Breast epithelium (tissue), 4 donors: ENCODE data around the gene PLEKHF1. TPM values are rescaled to one million over a fixed set of nuclear protein-coding genes. Genes with fewer than 3 reads are reported as not detected.
"Not testable (repeated sequence)": the region's sequence is repeated elsewhere in the genome, so short reads cannot be mapped to it uniquely, and the experiment has no call there.

Experiments used
- DNase-seq, 2 donors: peaks; one replicate each; pipeline ENCODE4 v3.0.0-alpha.2; 2019; ENCODE audit warnings: low spot score in 2 of 2
- H3K27ac ChIP-seq, 2 donors: fragments of 200-600 bp; sonication (generic) in 1 of 2; one replicate each; pipeline ENCODE4 v1.5.1; 2016 to 2019; ENCODE audit warnings: mild to moderate bottlenecking in 1 of 2
- H3K27me3 ChIP-seq, 2 donors: fragments of 200-600 bp; sonication (generic) in 1 of 2; one replicate each; pipeline versions ENCODE4 v1.5.1 to v1.6.0; 2017 to 2019; ENCODE audit warnings: control low read depth in 1 of 2, mild to moderate bottlenecking in 1 of 2
- H3K36me3 ChIP-seq: fragments of 200-600 bp; one replicate; pipeline ENCODE4 v1.5.1; 2019
- H3K4me1 ChIP-seq, 2 donors: fragments of 200-600 bp; sonication (generic); one replicate each; pipeline ENCODE4 v1.5.1; 2016 to 2019; ENCODE audit warnings: control low read depth in 1 of 2
- H3K4me3 ChIP-seq, 3 donors: fragments of 200-600 bp; sonication (generic); 1 replicate in 2 of 3; 2 replicates in 1 of 3; pipeline ENCODE4 v1.5.1; 2016 to 2019; ENCODE audit warnings: mild to moderate bottlenecking in 3 of 3, moderate library complexity in 2 of 3
- H3K9me3 ChIP-seq, 2 donors: fragments of 200-600 bp; sonication (generic) in 1 of 2; one replicate each; pipeline ENCODE4 v1.5.1; 2016 to 2019; ENCODE audit warnings: control low read depth in 1 of 2
- POLR2A ChIP-seq: fragments of 450-650 bp; IDR thresholded peaks from one replicate; pipeline ENCODE4 v1.6.1; 2016; ENCODE audit warnings: antibody characterized with exemption, mild to moderate bottlenecking, moderate library complexity
- POLR2AphosphoS5 ChIP-seq, 3 donors: sonication (generic); formaldehyde crosslinking; IDR thresholded peaks; one replicate each; pipeline ENCODE4 v1.6.1; 2017; ENCODE audit warnings: antibody characterized with exemption in 3 of 3
- intact Hi-C: fragments of 100-400 bp; cut with DNase I; formaldehyde crosslinking; loops from one replicate; pipeline ENCODE4 v1.15.1; 2023; ENCODE audit warnings: low total_unique reads
- total RNA-seq, 3 donors: library from RNA; depleted of rRNA; stranded (reverse); fragments of >200 nt; gene quantifications; one replicate each; pipeline ENCODE4 v1.1.0, GENCODE V29; 2016
- TF ChIP-seq, protein P1 (sequence below), 3 donors: fragments of 450-650 bp; IDR thresholded peaks; one replicate each; pipeline ENCODE4 v1.5.1; 2016 to 2017; ENCODE audit warnings: antibody characterized with exemption in 3 of 3, mild to moderate bottlenecking in 3 of 3, moderate library complexity in 3 of 3

The PLEKHF1 gene
- total RNA-seq, 3 donors from 2014 or later = 29.8 to 71.4 (median 58.7) TPM

DNA sequence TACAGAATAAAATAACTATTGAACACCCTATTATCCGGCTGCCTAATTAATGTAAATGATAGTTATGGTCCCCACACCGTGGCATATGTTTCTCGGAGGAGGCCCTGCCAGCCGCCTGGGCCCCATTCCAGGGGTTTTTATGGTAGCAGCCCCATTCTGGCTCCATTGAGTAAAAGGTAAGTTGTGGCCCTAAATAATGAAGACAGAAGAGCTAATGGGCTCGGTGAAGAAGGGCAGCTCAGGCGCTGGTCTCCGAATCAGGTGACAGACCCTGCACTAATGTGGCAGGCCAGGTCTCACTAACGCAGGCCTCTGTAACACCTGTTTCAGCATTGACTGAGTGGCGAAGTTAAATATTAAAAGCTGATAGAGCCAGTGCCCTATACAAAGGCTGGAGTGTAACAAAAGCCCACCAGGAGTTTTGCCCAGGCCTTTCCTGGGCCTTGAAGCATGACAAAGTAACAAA lies 40.0 kb upstream of the PLEKHF1 start:
- no peak for DNase-seq
- Histone ChIP-seq H3K9me3 (no peaks in the 10 kb centered on the region), H3K27ac (no peak overlapping the region), H3K4me3 (no peak overlapping the region), H3K27me3 (no peaks in the 10 kb centered on the region), H3K4me1 (no peaks in the 10 kb centered on the region), H3K36me3 (no peaks in the 10 kb centered on the region)
- TF ChIP-seq POLR2AphosphoS5 (IDR thresholded peaks at IDR 0.05) (no peak), POLR2A (no peak)
- TF ChIP-seq, protein P1, sequence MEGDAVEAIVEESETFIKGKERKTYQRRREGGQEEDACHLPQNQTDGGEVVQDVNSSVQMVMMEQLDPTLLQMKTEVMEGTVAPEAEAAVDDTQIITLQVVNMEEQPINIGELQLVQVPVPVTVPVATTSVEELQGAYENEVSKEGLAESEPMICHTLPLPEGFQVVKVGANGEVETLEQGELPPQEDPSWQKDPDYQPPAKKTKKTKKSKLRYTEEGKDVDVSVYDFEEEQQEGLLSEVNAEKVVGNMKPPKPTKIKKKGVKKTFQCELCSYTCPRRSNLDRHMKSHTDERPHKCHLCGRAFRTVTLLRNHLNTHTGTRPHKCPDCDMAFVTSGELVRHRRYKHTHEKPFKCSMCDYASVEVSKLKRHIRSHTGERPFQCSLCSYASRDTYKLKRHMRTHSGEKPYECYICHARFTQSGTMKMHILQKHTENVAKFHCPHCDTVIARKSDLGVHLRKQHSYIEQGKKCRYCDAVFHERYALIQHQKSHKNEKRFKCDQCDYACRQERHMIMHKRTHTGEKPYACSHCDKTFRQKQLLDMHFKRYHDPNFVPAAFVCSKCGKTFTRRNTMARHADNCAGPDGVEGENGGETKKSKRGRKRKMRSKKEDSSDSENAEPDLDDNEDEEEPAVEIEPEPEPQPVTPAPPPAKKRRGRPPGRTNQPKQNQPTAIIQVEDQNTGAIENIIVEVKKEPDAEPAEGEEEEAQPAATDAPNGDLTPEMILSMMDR (IDR thresholded peaks at IDR 0.05) = no peak
- intact Hi-C loops = no loop called here

DNA sequence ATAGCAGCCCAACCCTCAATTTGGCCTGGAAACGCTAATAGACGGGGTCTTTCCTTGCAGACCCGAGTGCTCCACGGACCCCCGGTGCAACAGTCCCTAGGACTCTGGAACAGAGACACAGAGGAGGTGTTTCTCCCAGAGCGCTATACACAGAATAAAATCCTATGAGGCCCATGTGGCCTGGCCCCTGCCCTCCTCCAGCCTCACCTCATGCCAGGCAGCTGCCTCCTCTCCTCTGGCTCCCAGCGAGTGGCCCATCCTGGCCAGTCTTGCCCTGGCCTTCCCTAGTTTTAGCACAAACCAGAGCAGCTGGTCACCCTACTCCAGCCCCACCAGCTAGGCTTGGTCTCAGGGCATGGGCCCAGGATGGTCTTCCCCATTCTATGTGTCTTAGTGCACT lies 38.9 kb upstream of the PLEKHF1 start:
- intact Hi-C loops = no loop called here
- Histone ChIP-seq H3K9me3 (no peaks in the 10 kb centered on the region), H3K27ac (no peak overlapping the region), H3K27me3 (no peaks in the 10 kb centered on the region), H3K36me3 (no peaks in the 10 kb centered on the region), H3K4me1 (no peaks in the 10 kb centered on the region), H3K4me3 (no peak overlapping the region)
- TF ChIP-seq POLR2AphosphoS5 (IDR thresholded peaks at IDR 0.05) (no peak), POLR2A (no peak)
- TF ChIP-seq, protein P1 (IDR thresholded peaks at IDR 0.05) = no peak
- DNase-seq = no peak

DNA sequence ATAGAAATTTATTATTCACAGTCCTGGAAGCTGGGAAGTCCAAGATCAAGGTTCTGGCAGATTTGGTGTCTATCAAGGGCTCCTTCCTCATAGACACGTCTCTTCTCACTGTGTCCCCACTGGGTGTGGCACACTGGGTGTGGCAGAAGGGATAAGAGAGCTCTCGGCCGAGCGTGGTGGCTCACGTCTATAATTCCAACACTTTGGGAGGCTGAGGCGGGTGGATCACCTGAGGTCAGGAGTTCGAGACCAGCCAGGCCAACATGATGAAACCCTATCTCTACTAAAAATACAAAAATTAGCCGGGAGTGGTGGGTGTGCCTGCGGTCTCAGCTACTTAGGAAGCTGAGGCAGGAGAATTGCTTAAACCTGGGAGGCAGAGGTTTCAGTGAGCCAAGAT lies 38.4 kb upstream of the PLEKHF1 start:
- H3K9me3 ChIP-seq, H3K4me3 ChIP-seq, H3K4me1 ChIP-seq, DNase-seq, H3K36me3 ChIP-seq, H3K27ac ChIP-seq, intact Hi-C loops, H3K27me3 ChIP-seq: not testable (repeated sequence)

DNA sequence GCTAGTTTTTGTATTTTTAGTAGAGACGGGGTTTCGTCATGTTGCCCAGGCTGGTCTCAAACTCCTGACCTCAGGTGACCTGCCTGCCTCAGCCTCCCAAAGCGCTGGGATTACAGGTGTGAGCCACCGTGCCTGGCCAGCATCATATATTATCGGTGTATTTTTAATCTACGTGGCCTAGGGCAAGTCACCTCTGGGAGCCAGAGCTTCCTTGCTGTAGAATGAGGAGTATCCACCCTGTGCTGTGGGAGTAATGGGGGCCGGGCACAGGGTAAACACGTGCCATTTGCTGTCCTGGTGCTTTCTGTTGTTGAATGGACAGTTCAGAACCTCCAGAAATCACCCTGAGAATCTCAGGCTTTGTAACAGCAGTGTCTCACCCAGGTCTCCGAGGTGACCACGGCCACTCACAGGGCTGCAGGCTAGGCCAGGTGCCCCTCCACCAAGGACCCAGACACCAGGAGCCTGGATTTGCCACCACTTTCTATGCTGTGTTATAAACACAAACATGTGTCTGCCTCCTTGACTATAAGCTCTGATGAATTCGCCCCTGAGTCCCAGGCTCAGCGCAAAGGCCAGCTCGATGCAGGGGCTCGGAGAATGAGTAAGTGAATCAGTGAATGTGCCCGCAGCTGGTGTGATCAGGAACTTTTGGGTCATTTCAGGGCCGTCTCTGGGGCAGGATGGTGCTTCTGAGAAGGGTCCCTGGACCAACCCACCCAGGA lies 36.4 kb upstream of the PLEKHF1 start:
- DNase-seq = no peak
- TF ChIP-seq, protein P1 (IDR thresholded peaks at IDR 0.05) = no peak
- TF ChIP-seq POLR2A (no peak), POLR2AphosphoS5 (IDR thresholded peaks at IDR 0.05) (no peak)
- intact Hi-C loops = no loop called here

DNA sequence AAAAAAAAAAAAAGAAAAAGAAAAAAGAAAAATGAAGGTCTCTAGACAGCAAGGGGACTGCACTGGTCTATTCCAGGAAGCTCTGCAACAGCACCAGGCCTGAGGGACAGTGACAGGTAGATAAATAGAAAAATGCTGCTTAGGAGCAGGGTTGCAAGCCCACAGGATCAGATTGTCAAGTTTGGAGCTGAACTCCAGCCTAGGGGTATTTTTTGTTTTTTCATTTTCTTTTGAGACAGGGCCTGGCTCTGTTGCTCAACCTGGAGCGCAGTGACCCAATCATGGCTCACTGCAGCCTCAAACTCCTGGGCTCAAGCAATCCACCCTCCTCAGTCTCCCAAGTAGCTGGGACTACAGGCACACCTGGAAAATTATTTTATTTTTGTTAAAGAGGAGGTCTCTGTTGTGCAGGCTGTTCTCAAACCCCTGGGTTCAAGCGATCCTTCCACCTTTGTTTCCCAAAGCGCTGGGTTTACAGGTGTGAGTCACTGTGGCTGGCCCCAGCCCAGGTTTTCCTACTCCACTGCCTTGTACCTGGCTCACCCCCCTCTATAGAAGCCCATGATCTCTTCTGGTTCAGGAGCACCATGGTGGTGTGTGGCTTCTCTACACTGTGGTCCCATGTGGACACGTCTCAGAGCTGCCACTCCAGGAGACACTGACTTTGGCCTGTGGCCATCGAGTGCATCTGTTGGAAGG lies 35.3 kb upstream of the PLEKHF1 start:
- no peaks in the 10 kb centered on the region for H3K36me3 ChIP-seq
- H3K27me3 ChIP-seq = no peaks in the 10 kb centered on the region
- H3K27ac ChIP-seq = no peak overlapping the region
- H3K4me1 ChIP-seq = no peaks in the 10 kb centered on the region
- no peak for DNase-seq
- intact Hi-C loops = no loop called here
- TF ChIP-seq POLR2AphosphoS5 (IDR thresholded peaks at IDR 0.05) = no peak
- TF ChIP-seq, protein P1 (IDR thresholded peaks at IDR 0.05) = no peak
- no peak for TF ChIP-seq POLR2A
- H3K9me3 ChIP-seq = no peaks in the 10 kb centered on the region
- H3K4me3 ChIP-seq = no peak overlapping the region

More for the DNA sequence above, 36.4 kb upstream of the PLEKHF1 start:
- Histone ChIP-seq H3K27ac (no peak overlapping the region), H3K4me3 (no peak overlapping the region), H3K36me3 (no peaks in the 10 kb centered on the region), H3K4me1 (no peaks in the 10 kb centered on the region), H3K27me3 (no peaks in the 10 kb centered on the region), H3K9me3 (no peaks in the 10 kb centered on the region)
